ENCODE measurements around the gene INMT. TPM values are rescaled to one million over a fixed set of nuclear protein-coding genes. Genes with fewer than 3 reads are reported as not detected.

Gene INMT
- total and polyA plus RNA-seq, 8 donors: 4.2 to 18.7 (median 9.6) TPM

- DNase-seq (no peak), FAIRE-seq (no peak), ATAC-seq (peak in 1 of 4 donors; percentile 9)
- Histone ChIP-seq H3K9me3 (no peaks in the 10 kb centered on the region), H3K27me3 (no peaks in the 10 kb centered on the region), H3K4me3 (peak overlapping the region in 1 of 4 donors; percentile 17), H3K4me1 (peaks cover 0 to 2% (median 0%) of the 10 kb centered on the region in 3 donors), H3K27ac (no peak overlapping the region), H3K36me3 (no peaks in the 10 kb centered on the region)
- intact Hi-C loops (cut with DNase I): no loop called here
- no peak for TF ChIP-seq CTCF (IDR thresholded peaks at IDR 0.05)
- 82 to 86% methylated on average over 6 of the region's 6 CpGs for WGBS, 2 donors
Observed at GRCh38 chr7:30752484-30752883, 549 bp downstream of the INMT start.

GRCh38 chr7:30752979-30753378 lies 1.0 kb downstream of the INMT start:
- Histone ChIP-seq H3K9me3 (no peaks in the 10 kb centered on the region), H3K4me1 (peaks cover 0 to 2% (median 0%) of the 10 kb centered on the region in 3 donors), H3K27me3 (no peaks in the 10 kb centered on the region), H3K27ac (no peak overlapping the region), H3K4me3 (peak overlapping the region in 1 of 4 donors; percentile 17), H3K36me3 (no peaks in the 10 kb centered on the region)
- DNase-seq (peak; percentile 55 to 87 (median 73)), ATAC-seq (peak; percentile 52 to 76 (median 71)), FAIRE-seq (no peak)
- no peak for TF ChIP-seq CTCF (IDR thresholded peaks at IDR 0.05)
- intact Hi-C loops (cut with DNase I): no loop called here
- 16 to 19% methylated on average over 5 of the region's 5 CpGs for WGBS, 2 donors

GRCh38 chr7:30754315-30754877 lies 2.5 kb downstream of the INMT start:
- FAIRE-seq: no peak
- Histone ChIP-seq H3K4me1 (peaks cover 0 to 2% (median 0%) of the 10 kb centered on the region in 3 donors), H3K27ac (no peak overlapping the region), H3K27me3 (no peaks in the 10 kb centered on the region), H3K4me3 (no peak overlapping the region), H3K36me3 (no peaks in the 10 kb centered on the region), H3K9me3 (no peaks in the 10 kb centered on the region)
- 78 to 84% methylated on average over 6 of the region's 6 CpGs for WGBS, 2 donors
- intact Hi-C loops (cut with DNase I): no loop called here
- DNase-seq: no peak
- ATAC-seq: no peak
- no peak for TF ChIP-seq CTCF (IDR thresholded peaks at IDR 0.05)

- H3K27me3 ChIP-seq: no peaks in the 10 kb centered on the region
- H3K4me3 ChIP-seq: no peak overlapping the region
- WGBS, 2 donors: 72 to 82% methylated on average over 21 to 22 of the region's 22 CpGs
- no peak for TF ChIP-seq CTCF (IDR thresholded peaks at IDR 0.05)
- H3K4me1 ChIP-seq: peaks cover 0 to 2% (median 0%) of the 10 kb centered on the region in 3 donors
- DNase-seq: peak in 1 of 6 donors; percentile 23
- H3K36me3 ChIP-seq: no peaks in the 10 kb centered on the region
- peak in 1 of 4 donors; percentile 34 for ATAC-seq
- no peaks in the 10 kb centered on the region for H3K9me3 ChIP-seq
- intact Hi-C loops (cut with DNase I): no loop called here
- no peak for FAIRE-seq
- H3K27ac ChIP-seq: no peak overlapping the region
Observed at GRCh38 chr7:30755384-30756154, 3.6 kb downstream of the INMT start.

GRCh38 chr7:30757342-30757692 lies 5.4 kb downstream of the INMT start:
- FAIRE-seq: no peak

More at GRCh38 chr7:30757342-30757692, 5.4 kb downstream of the INMT start:
- ATAC-seq: no peak
- Histone ChIP-seq H3K4me3 (no peak overlapping the region), H3K4me1 (peaks cover 0 to 2% (median 0%) of the 10 kb centered on the region in 3 donors), H3K9me3 (no peaks in the 10 kb centered on the region), H3K36me3 (no peaks in the 10 kb centered on the region), H3K27ac (no peak overlapping the region), H3K27me3 (no peaks in the 10 kb centered on the region)
- no peak for DNase-seq
- no peak for TF ChIP-seq CTCF (IDR thresholded peaks at IDR 0.05)
- intact Hi-C loops (cut with DNase I): no loop called here
- WGBS, 2 donors: 82% methylated on average over 6 of the region's 6 CpGs

Data from pancreas (tissue), 10 donors.